ENCODE results near the gene NMUR1.

The NMUR1 gene

GRCh38 chr2:231482806-231483391 lies 47.3 kb downstream of the NMUR1 start:
- DNase-seq (ENCODE audit: low spot score), result peak; percentile 89
- in situ Hi-C loops (cut with MboI; ENCODE audit: low pct_unique_long_range_greater_than_20kb, low sequenced_read_pairs, unreplicated experiment), result no loop called here
- TF ChIP-seq CTCF (IDR thresholded peaks at IDR 0.05; ENCODE audit: extremely low read depth, insufficient read depth, missing control alignments), result peak; percentile 98

- in situ Hi-C loops (cut with MboI; ENCODE audit: low pct_unique_long_range_greater_than_20kb, low sequenced_read_pairs, unreplicated experiment), result no loop called here
- no peak for TF ChIP-seq CTCF (IDR thresholded peaks at IDR 0.05; ENCODE audit: extremely low read depth, insufficient read depth, missing control alignments)
- no peak for DNase-seq (ENCODE audit: low spot score)
Observed at GRCh38 chr2:231480781-231481180, 49.5 kb downstream of the NMUR1 start.

GRCh38 chr2:231479455-231479854 lies 50.8 kb downstream of the NMUR1 start:
- no peak for TF ChIP-seq CTCF (IDR thresholded peaks at IDR 0.05; ENCODE audit: extremely low read depth, insufficient read depth, missing control alignments)
- in situ Hi-C loops (cut with MboI; ENCODE audit: low pct_unique_long_range_greater_than_20kb, low sequenced_read_pairs, unreplicated experiment), result no loop called here
- no peak for DNase-seq (ENCODE audit: low spot score)

DNA sequence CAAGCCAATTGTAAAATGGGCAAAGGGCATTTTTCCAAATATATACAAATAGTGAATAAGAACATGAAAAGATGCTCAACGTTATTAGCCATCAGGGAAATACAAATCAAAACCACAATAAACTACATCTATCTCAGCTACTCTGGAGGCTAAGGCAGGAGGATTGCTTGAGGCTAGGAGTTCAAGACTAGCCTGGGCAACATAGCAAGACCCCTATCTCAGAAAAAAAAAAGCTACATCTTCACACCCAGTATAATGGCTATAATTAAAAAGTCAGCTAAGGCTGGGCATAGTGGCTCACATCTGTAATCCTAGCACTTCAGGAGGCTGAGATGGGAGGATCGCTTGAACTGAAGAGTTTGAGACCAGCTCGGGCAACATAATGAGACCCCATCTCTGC lies 53.3 kb downstream of the NMUR1 start:
- no peak for DNase-seq (ENCODE audit: low spot score)
- TF ChIP-seq CTCF (IDR thresholded peaks at IDR 0.05; ENCODE audit: extremely low read depth, insufficient read depth, missing control alignments), result no peak
- in situ Hi-C loops (cut with MboI; ENCODE audit: low pct_unique_long_range_greater_than_20kb, low sequenced_read_pairs, unreplicated experiment), result no loop called here

DNA sequence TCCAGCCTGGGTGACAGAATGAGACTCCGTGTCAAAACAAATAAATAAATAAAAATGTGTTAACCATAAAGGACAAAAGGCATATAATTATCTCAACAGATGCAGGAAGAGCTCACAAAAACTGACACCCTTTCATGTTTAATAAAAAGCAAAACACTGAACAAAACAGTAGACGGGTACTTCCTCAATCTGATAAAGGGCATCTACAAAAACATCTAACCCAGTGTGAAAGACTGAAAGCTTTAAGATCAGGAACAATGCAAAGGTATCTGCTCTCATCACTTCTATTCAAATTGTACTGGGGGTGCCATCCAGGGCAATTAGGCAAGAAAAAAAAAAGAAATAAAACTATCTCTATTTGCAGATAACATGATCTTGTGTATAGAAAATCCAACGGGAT lies 54.3 kb downstream of the NMUR1 start:
- TF ChIP-seq CTCF (IDR thresholded peaks at IDR 0.05; ENCODE audit: extremely low read depth, insufficient read depth, missing control alignments), result no peak
- in situ Hi-C loops (cut with MboI; ENCODE audit: low pct_unique_long_range_greater_than_20kb, low sequenced_read_pairs, unreplicated experiment), result no loop called here

More for the DNA sequence above, 54.3 kb downstream of the NMUR1 start:
- DNase-seq (ENCODE audit: low spot score), result no peak

Measured in GM13977 (cell line).